Spleen (tissue), 11 donors: Measurements from ENCODE around the gene FBLN2. TPM values are rescaled to one million over a fixed set of nuclear protein-coding genes. Genes with fewer than 3 reads are reported as not detected.

ENCODE experiments used
- DNase-seq: peaks from one replicate; pipeline ENCODE4 v3.0.0-alpha.2; 2020
- H3K27ac ChIP-seq, 8 donors: fragments of 200-600 bp; sonication (generic) in 7 of 8; 1 replicate in 4 of 8; 2 replicates in 4 of 8; pipeline versions ENCODE4 v1.5.0 to v1.8.0; 2016 to 2021; ENCODE audit warnings: inconsistent platforms in 4 of 8, mild to moderate bottlenecking in 4 of 8, moderate library complexity in 1 of 8
- H3K27me3 ChIP-seq, 7 donors: fragments of 200-600 bp; sonication (generic) in 6 of 7; replicated peaks in 1 of 7; 1 replicate in 4 of 7; 2 replicates in 3 of 7; pipeline versions ENCODE4 v1.5.0 to v1.8.0; 2016 to 2021; ENCODE audit warnings: inconsistent platforms in 3 of 7, mild to moderate bottlenecking in 1 of 7
- H3K36me3 ChIP-seq, 6 donors: fragments of 200-600 bp; sonication (generic) in 5 of 6; 1 replicate in 4 of 6; 2 replicates in 2 of 6; pipeline versions ENCODE4 v1.5.0 to v1.8.0; 2016 to 2021; ENCODE audit warnings: inconsistent platforms in 2 of 6
- H3K4me1 ChIP-seq, 6 donors: fragments of 200-600 bp; sonication (generic) in 5 of 6; 1 replicate in 3 of 6; 2 replicates in 3 of 6; pipeline versions ENCODE4 v1.5.0 to v1.8.0; 2016 to 2021; ENCODE audit warnings: inconsistent platforms in 3 of 6
- H3K4me3 ChIP-seq, 8 donors: fragments of 200-600 bp; sonication (generic) in 7 of 8; 1 replicate in 4 of 8; 2 replicates in 4 of 8; pipeline versions ENCODE4 v1.5.0 to v1.8.0; 2016 to 2021; ENCODE audit warnings: inconsistent platforms in 4 of 8, mild to moderate bottlenecking in 4 of 8, moderate library complexity in 2 of 8
- H3K9me3 ChIP-seq, 8 donors: fragments of 200-600 bp; sonication (generic) in 7 of 8; 1 replicate in 4 of 8; 2 replicates in 4 of 8; pipeline versions ENCODE4 v1.5.0 to v1.8.0; 2016 to 2021; ENCODE audit warnings: inconsistent platforms in 4 of 8
- POLR2A ChIP-seq, 3 donors: fragments of 450-650 bp; IDR thresholded peaks; one replicate each; pipeline ENCODE4 v1.5.1; 2017; ENCODE audit warnings: antibody characterized with exemption in 3 of 3, mild to moderate bottlenecking in 1 of 3
- POLR2AphosphoS5 ChIP-seq, 3 donors: sonication (generic); formaldehyde crosslinking; IDR thresholded peaks; one replicate each; pipeline ENCODE4 v1.5.1; 2017; ENCODE audit warnings: antibody characterized with exemption in 3 of 3
- WGBS, 5 donors: extraction: QIAGEN DNeasy Blood & Tissue Kit in 3 of 5; methylation state at CpG; one replicate each; pipeline versions ENCODE4 v1.1.5 to v1.1.7; 2013 to 2018; 5-methylcytosine and 5-hydroxymethylcytosine counted together
- intact Hi-C: fragments of 100-400 bp; cut with DNase I; formaldehyde crosslinking; loops from one replicate; pipeline ENCODE4 v1.15.0; 2023; ENCODE audit warnings: low total_unique reads
- polyA plus RNA-seq, 3 donors: library from polyadenylated mRNA; stranded (reverse); fragments of 200-250 nt; gene quantifications; one replicate each; pipeline ENCODE4 v1.2.1, GENCODE V29; 2013
- total RNA-seq, 7 donors: library from RNA; depleted of rRNA in 3 of 7; stranded (reverse); fragments of >200 nt in 3 of 7; fragmentation: NEBNext Ultra II Directional in 4 of 7; extraction: Animal tissue kit (Norgen Biotek cat#: 25700) in 4 of 7; gene quantifications; one replicate each; pipeline versions ENCODE4 v1.1.0 to v1.2.1, GENCODE V29; 2016 to 2021
- TF ChIP-seq, protein P1 (sequence below), 11 experiments: fragments of 200-600 bp in 7 of 11; fragments of 450-650 bp in 4 of 11; sonication (generic) in 4 of 11; IDR thresholded peaks in 8 of 11; conservative IDR thresholded peaks in 3 of 11; 1 replicate in 7 of 11; 2 replicates in 4 of 11; pipeline versions ENCODE4 v1.4.0 to v1.8.0; 2016 to 2021; ENCODE audit warnings: antibody characterized with exemption in 11 of 11, inconsistent platforms in 4 of 11, mild to moderate bottlenecking in 1 of 11
- donor health status: healthy with polysubstance abuse.
- donor health status: DM: no; HTN: no; CAD: no; lungs with moderate emphysema.
- donor health status: DM: no; HTN: no; CAD: no.
- donor health status: Bipolar disorder and iron deficiency.
- donor health status: healthy.
- donor health status: DM: no; HTN: no; CAD: no.
- donor health status: DM: yes; HTN: yes; CAD: no.

Gene FBLN2
- total and polyA plus RNA-seq, 10 donors: 6.1 to 28.2 (median 12.5) TPM

DNA sequence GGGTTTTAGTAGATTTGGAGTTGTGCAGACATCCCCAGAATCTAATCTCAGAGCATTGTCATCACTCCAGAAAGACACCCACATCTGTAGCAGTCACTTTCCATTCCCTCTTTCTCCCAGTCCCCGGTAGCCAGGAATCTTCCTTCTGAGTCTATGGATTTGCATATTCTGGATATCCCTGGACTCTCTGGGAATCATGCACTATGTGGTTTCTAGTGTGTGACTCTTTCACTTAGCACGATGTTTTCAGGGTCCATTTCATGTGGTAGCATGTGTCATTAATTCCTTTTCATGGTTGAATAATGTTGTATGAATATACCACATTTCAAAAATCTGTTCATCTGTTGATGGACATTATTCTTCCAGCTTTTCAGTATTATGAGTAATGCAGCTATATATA, 29.3 kb downstream of the FBLN2 start:
- Histone ChIP-seq H3K4me3 (no peak overlapping the region), H3K36me3 (no peaks in the 10 kb centered on the region), H3K4me1 (peaks cover 0 to 16% (median 9%) of the 10 kb centered on the region in 6 donors), H3K9me3 (no peaks in the 10 kb centered on the region), H3K27me3 (no peaks in the 10 kb centered on the region), H3K27ac (no peak overlapping the region)
- WGBS, 5 donors: 74 to 86% (median 79%) methylated on average over 2 of the region's 2 CpGs
- TF ChIP-seq POLR2A (IDR thresholded peaks at IDR 0.05): no peak
- TF ChIP-seq, protein P1, sequence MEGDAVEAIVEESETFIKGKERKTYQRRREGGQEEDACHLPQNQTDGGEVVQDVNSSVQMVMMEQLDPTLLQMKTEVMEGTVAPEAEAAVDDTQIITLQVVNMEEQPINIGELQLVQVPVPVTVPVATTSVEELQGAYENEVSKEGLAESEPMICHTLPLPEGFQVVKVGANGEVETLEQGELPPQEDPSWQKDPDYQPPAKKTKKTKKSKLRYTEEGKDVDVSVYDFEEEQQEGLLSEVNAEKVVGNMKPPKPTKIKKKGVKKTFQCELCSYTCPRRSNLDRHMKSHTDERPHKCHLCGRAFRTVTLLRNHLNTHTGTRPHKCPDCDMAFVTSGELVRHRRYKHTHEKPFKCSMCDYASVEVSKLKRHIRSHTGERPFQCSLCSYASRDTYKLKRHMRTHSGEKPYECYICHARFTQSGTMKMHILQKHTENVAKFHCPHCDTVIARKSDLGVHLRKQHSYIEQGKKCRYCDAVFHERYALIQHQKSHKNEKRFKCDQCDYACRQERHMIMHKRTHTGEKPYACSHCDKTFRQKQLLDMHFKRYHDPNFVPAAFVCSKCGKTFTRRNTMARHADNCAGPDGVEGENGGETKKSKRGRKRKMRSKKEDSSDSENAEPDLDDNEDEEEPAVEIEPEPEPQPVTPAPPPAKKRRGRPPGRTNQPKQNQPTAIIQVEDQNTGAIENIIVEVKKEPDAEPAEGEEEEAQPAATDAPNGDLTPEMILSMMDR (IDR thresholded peaks at IDR 0.05 in 8 of 11, conservative IDR thresholded peaks at IDR 0.05 in 3 of 11): no peak
- TF ChIP-seq POLR2AphosphoS5 (IDR thresholded peaks at IDR 0.05): no peak
- DNase-seq: no peak
- intact Hi-C loops: no loop called here

DNA sequence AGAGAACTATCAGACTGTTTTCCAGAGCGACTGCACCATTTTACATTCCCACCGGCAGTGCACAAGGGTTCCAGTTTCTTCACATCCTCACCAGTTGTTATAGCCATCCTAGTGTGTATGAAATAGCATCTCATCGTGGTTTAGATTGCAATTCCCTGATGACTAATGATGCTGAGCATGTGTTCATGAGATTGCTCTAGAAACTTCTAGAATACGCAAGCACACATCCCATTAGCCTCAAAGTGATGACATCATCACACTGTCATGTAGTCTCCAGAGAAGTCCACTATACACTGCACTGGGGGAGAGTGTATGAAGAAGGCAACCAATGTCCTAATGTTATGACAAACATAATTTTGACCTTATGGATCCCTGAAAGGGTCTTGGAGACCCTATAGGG, 30.1 kb downstream of the FBLN2 start:
- Histone ChIP-seq H3K4me3 (no peak overlapping the region), H3K9me3 (no peaks in the 10 kb centered on the region), H3K4me1 (peaks cover 0 to 16% (median 10%) of the 10 kb centered on the region in 6 donors), H3K27ac (no peak overlapping the region), H3K36me3 (no peaks in the 10 kb centered on the region), H3K27me3 (no peaks in the 10 kb centered on the region)
- no peak for TF ChIP-seq POLR2AphosphoS5 (IDR thresholded peaks at IDR 0.05)
- TF ChIP-seq, protein P1 (IDR thresholded peaks at IDR 0.05 in 8 of 11, conservative IDR thresholded peaks at IDR 0.05 in 3 of 11): no peak
- TF ChIP-seq POLR2A (IDR thresholded peaks at IDR 0.05): no peak
- WGBS, 5 donors: 62 to 83% (median 74%) methylated on average over 4 of the region's 4 CpGs
- DNase-seq: no peak
- intact Hi-C loops: no loop called here

DNA sequence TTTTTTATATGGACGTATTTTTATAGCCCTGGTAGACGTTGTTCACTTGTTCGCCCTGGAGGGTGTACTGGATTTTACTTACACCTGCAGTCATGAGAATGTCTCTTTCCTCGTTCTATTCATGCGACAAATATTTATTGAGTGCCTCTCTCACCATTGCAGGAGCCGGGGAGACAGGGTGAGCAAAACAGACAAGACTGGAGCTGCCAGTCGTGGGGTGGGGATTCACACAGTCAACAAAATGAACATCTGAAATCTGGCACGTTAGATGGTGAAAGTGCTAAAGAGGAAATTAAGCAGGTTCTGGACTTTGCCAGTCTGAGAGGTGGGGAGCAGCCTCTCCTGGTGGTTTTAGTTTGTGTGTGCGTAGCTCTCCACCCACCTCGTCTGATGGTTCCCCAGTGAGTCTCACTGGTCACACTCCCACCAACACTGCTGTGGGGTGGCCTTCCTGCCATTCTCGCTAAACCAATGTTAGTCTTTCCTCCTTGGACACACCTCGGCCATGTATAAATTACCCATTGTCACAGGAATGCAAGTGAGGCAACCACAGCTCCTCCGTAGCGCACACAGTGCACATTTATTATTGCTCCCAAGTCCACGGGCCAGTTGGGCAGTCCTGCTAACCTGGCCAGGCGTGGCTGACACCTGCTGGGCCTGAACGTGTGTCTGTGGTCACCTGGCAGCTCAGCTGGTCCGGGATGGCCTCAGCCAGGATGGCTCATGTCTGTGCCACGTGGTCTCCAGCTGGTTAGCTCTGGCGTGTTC, 31.5 kb downstream of the FBLN2 start:
- Histone ChIP-seq H3K4me3 (no peak overlapping the region), H3K27me3 (no peaks in the 10 kb centered on the region), H3K36me3 (no peaks in the 10 kb centered on the region), H3K4me1 (peaks cover 0 to 16% (median 11%) of the 10 kb centered on the region in 6 donors), H3K9me3 (no peaks in the 10 kb centered on the region), H3K27ac (no peak overlapping the region)
- DNase-seq: peak; percentile 72
- TF ChIP-seq POLR2AphosphoS5 (IDR thresholded peaks at IDR 0.05): no peak
- intact Hi-C loops: no loop called here
- WGBS, 5 donors: 77 to 81% (median 79%) methylated on average over 20 of the region's 20 CpGs

DNA sequence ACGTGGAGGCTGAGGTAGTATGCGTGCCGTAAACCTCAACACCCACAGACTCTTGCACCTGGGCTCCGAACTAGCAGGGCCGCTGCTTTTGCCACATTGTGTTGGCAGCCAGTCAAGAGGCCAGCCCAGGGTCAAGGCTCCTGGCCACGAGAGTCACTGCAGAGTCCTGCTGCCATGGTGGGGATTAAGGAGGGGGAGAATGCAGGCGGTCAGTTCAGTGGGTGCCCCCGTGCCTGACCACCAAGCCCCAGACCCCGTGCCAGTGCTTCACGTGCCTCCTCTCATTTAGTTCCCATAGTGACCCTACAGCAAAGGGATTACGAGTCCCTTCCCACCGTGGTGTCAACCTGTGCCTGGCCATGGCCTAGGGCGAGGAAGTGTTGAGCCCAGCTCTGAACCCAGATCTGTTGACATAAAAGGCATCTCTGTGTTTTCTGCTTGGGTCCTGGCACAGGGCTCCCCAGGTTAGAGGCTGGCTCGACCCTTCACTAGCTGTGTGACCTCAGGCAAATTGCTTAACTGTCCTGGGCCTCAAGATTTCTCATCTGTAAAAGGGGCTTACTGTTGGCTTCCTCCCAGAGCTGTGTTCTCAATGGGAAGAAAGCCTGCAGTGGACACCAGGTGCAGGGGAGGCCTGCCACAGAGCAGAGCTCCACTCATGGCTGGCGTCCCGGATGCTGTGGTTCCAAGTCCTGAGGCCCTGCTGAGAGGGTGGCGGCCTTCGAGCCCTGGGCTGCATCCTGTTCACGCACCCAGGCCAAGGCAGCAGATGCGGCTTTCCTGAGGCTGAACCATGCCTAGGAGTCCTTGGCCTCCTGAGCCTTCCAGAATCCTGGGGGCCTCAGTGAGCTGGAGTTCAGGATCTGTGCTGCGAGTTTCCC, 32.8 kb downstream of the FBLN2 start:
- Histone ChIP-seq H3K27ac (no peak overlapping the region), H3K4me1 (peaks cover 0 to 19% (median 11%) of the 10 kb centered on the region in 6 donors), H3K4me3 (no peak overlapping the region), H3K27me3 (no peaks in the 10 kb centered on the region), H3K9me3 (no peaks in the 10 kb centered on the region), H3K36me3 (no peaks in the 10 kb centered on the region)
- no peak for TF ChIP-seq POLR2A (IDR thresholded peaks at IDR 0.05)
- TF ChIP-seq POLR2AphosphoS5 (IDR thresholded peaks at IDR 0.05): peak; percentile 30 to 71 (median 65)
- peak; percentile 76 for DNase-seq
- intact Hi-C loops: no loop called here
- WGBS, 5 donors: 57 to 75% (median 63%) methylated on average over 14 to 21 of the region's 21 CpGs
